Uterus (tissue), 2 donors: Measurements from ENCODE around the gene PYGL.

ENCODE experiments used
- POLR2A ChIP-seq, 2 donors: fragments of 450-650 bp; IDR thresholded peaks; one replicate each; pipeline ENCODE4 v1.6.1; 2016; ENCODE audit warnings: antibody characterized with exemption in 2 of 2, mild to moderate bottlenecking in 1 of 2, moderate library complexity in 1 of 2
- TF ChIP-seq, protein P1 (sequence below), 4 experiments: fragments of 200-600 bp in 2 of 4; fragments of 450-650 bp in 2 of 4; sonication (generic) in 2 of 4; IDR thresholded peaks; one replicate each; pipeline ENCODE4 v1.5.1; 2016 to 2019; ENCODE audit warnings: antibody characterized with exemption in 4 of 4, mild to moderate bottlenecking in 2 of 4, moderate library complexity in 1 of 4

- TF ChIP-seq, protein P1, sequence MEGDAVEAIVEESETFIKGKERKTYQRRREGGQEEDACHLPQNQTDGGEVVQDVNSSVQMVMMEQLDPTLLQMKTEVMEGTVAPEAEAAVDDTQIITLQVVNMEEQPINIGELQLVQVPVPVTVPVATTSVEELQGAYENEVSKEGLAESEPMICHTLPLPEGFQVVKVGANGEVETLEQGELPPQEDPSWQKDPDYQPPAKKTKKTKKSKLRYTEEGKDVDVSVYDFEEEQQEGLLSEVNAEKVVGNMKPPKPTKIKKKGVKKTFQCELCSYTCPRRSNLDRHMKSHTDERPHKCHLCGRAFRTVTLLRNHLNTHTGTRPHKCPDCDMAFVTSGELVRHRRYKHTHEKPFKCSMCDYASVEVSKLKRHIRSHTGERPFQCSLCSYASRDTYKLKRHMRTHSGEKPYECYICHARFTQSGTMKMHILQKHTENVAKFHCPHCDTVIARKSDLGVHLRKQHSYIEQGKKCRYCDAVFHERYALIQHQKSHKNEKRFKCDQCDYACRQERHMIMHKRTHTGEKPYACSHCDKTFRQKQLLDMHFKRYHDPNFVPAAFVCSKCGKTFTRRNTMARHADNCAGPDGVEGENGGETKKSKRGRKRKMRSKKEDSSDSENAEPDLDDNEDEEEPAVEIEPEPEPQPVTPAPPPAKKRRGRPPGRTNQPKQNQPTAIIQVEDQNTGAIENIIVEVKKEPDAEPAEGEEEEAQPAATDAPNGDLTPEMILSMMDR (IDR thresholded peaks at IDR 0.05), result no peak
- TF ChIP-seq POLR2A (IDR thresholded peaks at IDR 0.05), result no peak
These were observed 72.2 kb downstream of the PYGL start, which contains the start of gene ABHD12B for GRCh38 chr14:50871914-50872732.
